CD14-positive monocyte (primary cell): ENCODE measurements around the gene CORO2A. TPM values are rescaled to one million over a fixed set of nuclear protein-coding genes. Genes with fewer than 3 reads are reported as not detected.

Experiments
- DNase-seq, 3 donors: peaks; one replicate each; pipeline ENCODE4 v3.0.0-alpha.2; 2011 to 2022
- H2AFZ ChIP-seq: 2 replicates; pipeline ENCODE4 v1.6.0; 2012; ENCODE audit warnings: mild to moderate bottlenecking, low read depth, low read length, inconsistent platforms; ENCODE audit not compliant: insufficient read depth, poor library complexity, severe bottlenecking
- H3K27ac ChIP-seq, 2 donors: 1 replicate in 1 of 2; 2 replicates in 1 of 2; pipeline ENCODE4 v1.5.1; 2012 to 2013; ENCODE audit warnings: low read length in 2 of 2, control low read depth in 1 of 2, inconsistent platforms in 1 of 2, low read depth in 1 of 2, mild to moderate bottlenecking in 1 of 2
- H3K27me3 ChIP-seq, 2 donors: one replicate each; pipeline versions ENCODE4 v1.6.0 to v1.6.1; 2011 to 2013; ENCODE audit warnings: low read length in 2 of 2; ENCODE audit not compliant: control insufficient read depth in 2 of 2, insufficient read depth in 2 of 2
- H3K36me3 ChIP-seq, 2 donors: replicated peaks in 1 of 2; 1 replicate in 1 of 2; 2 replicates in 1 of 2; pipeline versions ENCODE4 v1.5.1 to v1.6.1; 2012 to 2013; ENCODE audit warnings: low read length in 2 of 2, control low read depth in 1 of 2, inconsistent platforms in 1 of 2, mild to moderate bottlenecking in 1 of 2; ENCODE audit not compliant: insufficient read depth in 2 of 2, control insufficient read depth in 1 of 2
- H3K4me1 ChIP-seq, 2 donors: 1 replicate in 1 of 2; 2 replicates in 1 of 2; pipeline versions ENCODE4 v1.5.1 to v1.6.1; 2012 to 2013; ENCODE audit warnings: low read length in 2 of 2, control low read depth in 1 of 2, inconsistent platforms in 1 of 2, mild to moderate bottlenecking in 1 of 2, moderate library complexity in 1 of 2; ENCODE audit not compliant: insufficient read depth in 2 of 2, control insufficient read depth in 1 of 2
- H3K4me2 ChIP-seq: replicated peaks from 2 replicates; pipeline ENCODE3; 2012; ENCODE audit warnings: low read length, moderate library complexity, mild to moderate bottlenecking; ENCODE audit not compliant: poor library complexity, severe bottlenecking; ENCODE audit errors: extremely low read depth
- H3K4me3 ChIP-seq, 3 experiments: fragments of 200-600 bp in 1 of 3; sonication (generic) in 1 of 3; replicated peaks in 1 of 3; 1 replicate in 2 of 3; 2 replicates in 1 of 3; pipeline ENCODE4 v1.5.1; 2011 to 2013; ENCODE audit warnings: low read length in 3 of 3, mild to moderate bottlenecking in 3 of 3, control low read depth in 2 of 3, low read depth in 2 of 3, inconsistent platforms in 1 of 3, moderate library complexity in 1 of 3
- H3K79me2 ChIP-seq: 2 replicates; pipeline ENCODE4 v1.6.0; 2012; ENCODE audit warnings: mild to moderate bottlenecking, control low read depth, inconsistent platforms, low read length, moderate library complexity; ENCODE audit not compliant: insufficient read depth
- H3K9ac ChIP-seq: 2 replicates; pipeline ENCODE4 v1.6.0; 2017; ENCODE audit warnings: low read length, mild to moderate bottlenecking; ENCODE audit not compliant: insufficient read depth, poor library complexity, severe bottlenecking
- H3K9me3 ChIP-seq, 2 donors: replicated peaks in 1 of 2; 1 replicate in 1 of 2; 2 replicates in 1 of 2; pipeline versions ENCODE4 v1.5.1 to v1.6.1; 2012 to 2013; ENCODE audit warnings: low read length in 2 of 2, control low read depth in 1 of 2; ENCODE audit not compliant: control insufficient read depth in 1 of 2, insufficient read depth in 1 of 2
- H4K20me1 ChIP-seq: 2 replicates; pipeline ENCODE4 v1.6.0; 2012; ENCODE audit warnings: mild to moderate bottlenecking, low read length, control low read depth, moderate library complexity; ENCODE audit not compliant: insufficient read depth
- H3K27ac Mint-ChIP-seq, 7 donors: one replicate each; pipeline ENCODE4 v1.8.0; 2020; ENCODE audit warnings: mild to moderate bottlenecking in 7 of 7, mixed read lengths in 7 of 7, moderate library complexity in 6 of 7, inconsistent platforms in 2 of 7
- H3K27me3 Mint-ChIP-seq, 3 donors: one replicate each; pipeline ENCODE4 v1.8.0; 2021 to 2022; ENCODE audit warnings: low read depth in 3 of 3, mild to moderate bottlenecking in 3 of 3, mixed read lengths in 3 of 3, moderate library complexity in 3 of 3, inconsistent platforms in 1 of 3
- H3K36me3 Mint-ChIP-seq, 2 donors: one replicate each; pipeline ENCODE4 v1.8.0; 2020; ENCODE audit warnings: mixed read lengths in 2 of 2, inconsistent platforms in 1 of 2, mild to moderate bottlenecking in 1 of 2
- H3K4me1 Mint-ChIP-seq: one replicate; pipeline ENCODE4 v1.8.0; 2020; ENCODE audit warnings: mild to moderate bottlenecking, mixed read lengths
- H3K4me3 Mint-ChIP-seq, 2 donors: one replicate each; pipeline ENCODE4 v1.8.0; 2020; ENCODE audit warnings: mild to moderate bottlenecking in 2 of 2, mixed read lengths in 2 of 2, moderate library complexity in 1 of 2
- H3K9me3 Mint-ChIP-seq, 7 donors: one replicate each; pipeline ENCODE4 v1.8.0; 2020 to 2022; ENCODE audit warnings: mixed read lengths in 7 of 7, mild to moderate bottlenecking in 6 of 7, moderate library complexity in 6 of 7, inconsistent platforms in 2 of 7
- WGBS: methylation state at CpG from one replicate; pipeline ENCODE4 v1.1.5; 2013; ENCODE audit warnings: missing lambda C conversion rate; ENCODE audit not compliant: insufficient coverage; 5-methylcytosine and 5-hydroxymethylcytosine counted together
- intact Hi-C, 2 donors: fragments of 100-400 bp; cut with micrococcal nuclease; formaldehyde crosslinking; loops; one replicate each; pipeline versions ENCODE4 v1.15.0 to v1.15.1; 2023
- polyA plus RNA-seq, 3 donors: library from polyadenylated mRNA; depleted of rRNA in 1 of 3; unstranded in 2 of 3; stranded (reverse) in 1 of 3; fragments of 300-500 nt in 2 of 3; fragments of >200 nt in 1 of 3; fragmentation: Illumina TruSeq in 2 of 3; gene quantifications; 1 replicate in 2 of 3; 2 replicates in 1 of 3; pipeline ENCODE4 v1.2.3, GENCODE V29; 2012 to 2021
- TF ChIP-seq, protein P1 (sequence below): fragments of 200-600 bp; IDR thresholded peaks from one replicate; pipeline ENCODE4 v1.8.0; 2022; ENCODE audit warnings: antibody characterized with exemption, mild to moderate bottlenecking

The CORO2A gene
- polyA plus RNA-seq, 3 donors = 1.2 to 3.5 (median 2.1) TPM

DNA sequence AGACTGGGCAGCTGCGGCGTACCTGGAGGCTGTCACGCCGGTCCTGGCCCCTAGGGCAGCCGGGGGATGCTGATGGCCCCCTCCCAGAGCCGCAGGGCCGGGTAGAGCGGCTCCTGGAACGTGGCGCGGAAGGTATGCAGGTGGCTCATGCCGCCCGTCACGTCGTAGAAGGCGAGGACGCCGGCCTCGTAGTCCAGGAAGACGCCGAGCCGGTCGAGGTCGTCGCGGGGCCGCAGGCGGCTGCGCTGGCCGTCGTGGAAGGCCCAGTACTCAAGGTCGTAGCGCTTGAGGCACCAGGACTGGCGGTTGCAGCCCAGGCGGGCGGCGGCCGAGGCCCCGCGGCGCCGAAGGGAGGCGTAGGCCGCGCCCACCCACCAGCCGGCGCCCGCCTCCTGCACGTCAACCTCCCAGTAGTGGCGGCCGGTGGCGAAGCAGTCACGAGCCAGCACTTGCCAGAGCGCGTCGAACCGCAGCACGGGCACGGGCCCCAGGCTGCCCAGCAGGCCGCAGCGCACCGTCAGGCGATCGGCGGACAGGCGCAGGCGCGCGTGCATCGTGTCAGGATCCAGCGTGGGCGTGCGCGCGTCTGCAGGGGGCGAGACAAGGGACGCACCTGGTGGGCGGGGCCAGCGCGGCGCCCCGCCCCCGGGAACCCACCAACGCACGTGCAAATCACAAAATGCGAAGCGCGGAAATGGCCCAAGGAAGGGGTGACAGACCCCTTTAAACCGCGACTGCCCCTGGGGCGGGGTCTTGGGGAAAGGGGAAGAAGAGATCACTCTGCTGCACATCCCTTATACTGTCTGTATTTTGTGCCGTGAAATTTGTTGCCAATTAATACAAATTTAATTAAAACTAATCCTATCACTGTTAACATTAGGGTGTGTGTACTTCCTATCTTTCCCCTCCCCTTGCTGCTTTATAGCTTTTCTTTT is 104.8 kb downstream of the CORO2A start:
- Mint-ChIP-seq H3K36me3 (peaks cover 67 to 83% of the 10 kb centered on the region in 2 donors), H3K4me1 (peaks cover 23% of the 10 kb centered on the region), H3K27ac (peak overlapping the region in 1 of 7 donors; percentile 7), H3K4me3 (peak overlapping the region; percentile 39 to 50), H3K27me3 (peaks cover 0 to 2% (median 0%) of the 10 kb centered on the region in 3 donors), H3K9me3 (peaks cover 0 to 3% (median 0%) of the 10 kb centered on the region in 7 donors)
- H3K4me1 ChIP-seq = peaks cover 0 to 5% of the 10 kb centered on the region in 2 donors
- 69% methylated on average over 84 of the region's 92 CpGs for WGBS
- peaks cover 28% of the 10 kb centered on the region for H4K20me1 ChIP-seq
- no peak overlapping the region for H3K27ac ChIP-seq
- peak overlapping the region in 1 of 3 experiments; percentile 49 for H3K4me3 ChIP-seq
- peak overlapping the region; percentile 27 for H2AFZ ChIP-seq
- intact Hi-C loops = no loop called here
- no peaks in the 10 kb centered on the region for H3K9me3 ChIP-seq
- peak; percentile 23 to 42 (median 28) for DNase-seq
- H3K27me3 ChIP-seq = no peaks in the 10 kb centered on the region
- H3K79me2 ChIP-seq = no peaks in the 10 kb centered on the region
- TF ChIP-seq, protein P1, sequence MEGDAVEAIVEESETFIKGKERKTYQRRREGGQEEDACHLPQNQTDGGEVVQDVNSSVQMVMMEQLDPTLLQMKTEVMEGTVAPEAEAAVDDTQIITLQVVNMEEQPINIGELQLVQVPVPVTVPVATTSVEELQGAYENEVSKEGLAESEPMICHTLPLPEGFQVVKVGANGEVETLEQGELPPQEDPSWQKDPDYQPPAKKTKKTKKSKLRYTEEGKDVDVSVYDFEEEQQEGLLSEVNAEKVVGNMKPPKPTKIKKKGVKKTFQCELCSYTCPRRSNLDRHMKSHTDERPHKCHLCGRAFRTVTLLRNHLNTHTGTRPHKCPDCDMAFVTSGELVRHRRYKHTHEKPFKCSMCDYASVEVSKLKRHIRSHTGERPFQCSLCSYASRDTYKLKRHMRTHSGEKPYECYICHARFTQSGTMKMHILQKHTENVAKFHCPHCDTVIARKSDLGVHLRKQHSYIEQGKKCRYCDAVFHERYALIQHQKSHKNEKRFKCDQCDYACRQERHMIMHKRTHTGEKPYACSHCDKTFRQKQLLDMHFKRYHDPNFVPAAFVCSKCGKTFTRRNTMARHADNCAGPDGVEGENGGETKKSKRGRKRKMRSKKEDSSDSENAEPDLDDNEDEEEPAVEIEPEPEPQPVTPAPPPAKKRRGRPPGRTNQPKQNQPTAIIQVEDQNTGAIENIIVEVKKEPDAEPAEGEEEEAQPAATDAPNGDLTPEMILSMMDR = no peak
- no peak overlapping the region for H3K9ac ChIP-seq
- H3K4me2 ChIP-seq = peak overlapping the region; percentile 60
- peaks cover 72 to 76% of the 10 kb centered on the region in 2 donors for H3K36me3 ChIP-seq

GRCh38 chr9:98086461-98086860 is 106.0 kb downstream of the CORO2A start:
- Histone ChIP-seq H3K9me3 (no peaks in the 10 kb centered on the region), H2AFZ (no peak overlapping the region), H3K4me3 (no peak overlapping the region), H3K4me2 (no peak overlapping the region), H3K36me3 (peaks cover 78 to 81% of the 10 kb centered on the region in 2 donors), H3K27me3 (no peaks in the 10 kb centered on the region), H3K79me2 (peaks cover 8% of the 10 kb centered on the region), H3K4me1 (peaks cover 0 to 5% of the 10 kb centered on the region in 2 donors), H4K20me1 (peaks cover 31% of the 10 kb centered on the region), H3K9ac (no peak overlapping the region), H3K27ac (peak overlapping the region in 1 of 2 donors; percentile 22)
- Mint-ChIP-seq H3K4me1 (peaks cover 22% of the 10 kb centered on the region), H3K9me3 (peaks cover 0 to 3% (median 0%) of the 10 kb centered on the region in 7 donors), H3K4me3 (no peak overlapping the region), H3K27ac (peak overlapping the region in 5 of 7 donors; percentile 25 to 82 (median 48)), H3K27me3 (peaks cover 0 to 2% (median 0%) of the 10 kb centered on the region in 3 donors), H3K36me3 (peaks cover 79 to 87% of the 10 kb centered on the region in 2 donors)
- intact Hi-C loops = no loop called here
- TF ChIP-seq, protein P1 = no peak
- no peak for DNase-seq
- whole genome bisulfite sequencing = 100% methylated on average over 4 of the region's 4 CpGs
